GM21423 (cell line): ENCODE data around the gene SYNE1.
"Not testable (repeated sequence)": the region's sequence is repeated elsewhere in the genome, so short reads cannot be mapped to it uniquely, and the experiment has no call there.

ENCODE experiments used
- ATAC-seq: cut with Tn5 transposase; IDR thresholded peaks from one replicate; pipeline ENCODE4 v1.9.1; 2021; ENCODE audit warnings: mild to moderate bottlenecking, moderate library complexity; ENCODE audit not compliant: unreplicated experiment

Gene SYNE1

DNA sequence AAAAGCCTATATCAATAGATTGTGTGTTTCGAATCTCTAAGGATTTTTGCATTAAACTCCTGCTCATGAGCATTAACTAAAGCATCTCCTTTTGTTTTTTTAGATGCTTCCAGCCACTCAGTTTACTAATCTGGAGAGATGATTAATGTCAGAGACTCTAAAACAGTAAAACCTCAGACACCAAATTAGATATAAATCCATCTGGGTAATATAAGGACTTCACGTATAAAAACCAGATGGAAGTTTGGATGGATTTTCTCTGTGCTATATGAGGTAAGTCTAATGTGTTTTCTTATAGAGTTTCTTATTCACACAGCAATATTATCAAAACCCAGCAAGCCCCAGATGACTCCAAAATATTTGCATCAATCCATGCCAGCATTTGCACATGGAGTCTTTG, 137.2 kb downstream of the SYNE1 start:
- ATAC-seq, result no peak

DNA sequence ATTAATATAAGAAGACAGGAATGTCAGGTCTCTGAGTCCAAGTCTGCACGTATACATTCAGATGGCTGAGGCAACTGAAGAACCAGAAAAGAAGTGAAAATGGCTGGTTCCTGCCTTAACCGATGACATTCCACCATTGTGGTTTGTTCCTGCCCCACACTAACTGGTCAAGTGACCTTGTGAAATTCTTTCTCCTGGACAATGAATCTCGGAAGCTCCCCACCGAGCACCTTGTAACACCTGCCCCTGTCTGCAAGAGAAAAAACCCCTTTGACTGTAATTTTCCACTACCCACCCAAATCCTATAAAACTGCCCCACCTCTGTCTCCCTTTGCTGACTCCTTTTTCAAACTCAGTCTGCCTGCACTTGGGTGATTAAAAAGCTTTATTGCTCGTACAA, 140.4 kb downstream of the SYNE1 start:
- ATAC-seq, result no peak

DNA sequence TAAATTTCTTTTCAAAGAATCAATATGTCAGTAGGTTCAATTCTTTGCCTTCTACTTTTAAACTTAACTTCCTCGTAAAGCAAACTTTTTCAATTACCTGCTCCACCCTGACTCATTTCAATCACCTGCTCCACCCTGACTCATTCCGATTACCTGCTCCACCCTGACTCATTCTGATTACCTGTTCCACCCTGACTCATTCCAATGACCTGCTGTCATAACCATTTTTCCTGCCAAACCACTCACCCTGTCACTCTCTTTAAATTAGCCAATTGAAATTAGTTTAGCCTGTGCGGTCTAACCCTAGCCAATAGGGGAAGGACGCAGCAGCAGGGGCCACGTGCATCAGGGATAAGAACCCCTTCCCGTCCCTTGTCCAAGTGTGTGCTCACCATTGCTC, 141.7 kb downstream of the SYNE1 start:
- not testable (repeated sequence) for ATAC-seq

- not testable (repeated sequence) for ATAC-seq
Measured at GRCh38 chr6:152492281-152492680, 144.9 kb downstream of the SYNE1 start.

GRCh38 chr6:152491501-152491900, 145.7 kb downstream of the SYNE1 start:
- not testable (repeated sequence) for ATAC-seq

DNA sequence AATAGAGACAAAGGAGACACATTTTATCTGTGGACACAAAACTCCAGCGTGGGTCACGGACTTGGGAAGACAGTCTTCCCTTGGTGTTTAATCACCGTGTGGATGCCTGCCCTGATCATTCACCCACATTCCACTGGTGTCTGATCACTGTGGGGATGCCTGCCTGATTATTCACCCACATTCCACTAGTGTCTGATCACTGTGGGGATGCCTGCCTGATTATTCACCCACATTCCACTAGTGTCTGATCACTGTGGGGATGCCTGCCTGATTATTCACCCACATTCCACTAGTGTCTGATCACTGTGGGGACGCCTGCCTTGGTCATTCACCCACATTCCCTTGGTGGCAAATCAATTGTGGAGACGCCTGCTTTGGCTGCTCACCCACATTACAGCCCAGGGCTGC, 146.2 kb downstream of the SYNE1 start:
- ATAC-seq, result not testable (repeated sequence)

- no peak for ATAC-seq
Measured at GRCh38 chr6:152484806-152485205, 152.4 kb downstream of the SYNE1 start.

DNA sequence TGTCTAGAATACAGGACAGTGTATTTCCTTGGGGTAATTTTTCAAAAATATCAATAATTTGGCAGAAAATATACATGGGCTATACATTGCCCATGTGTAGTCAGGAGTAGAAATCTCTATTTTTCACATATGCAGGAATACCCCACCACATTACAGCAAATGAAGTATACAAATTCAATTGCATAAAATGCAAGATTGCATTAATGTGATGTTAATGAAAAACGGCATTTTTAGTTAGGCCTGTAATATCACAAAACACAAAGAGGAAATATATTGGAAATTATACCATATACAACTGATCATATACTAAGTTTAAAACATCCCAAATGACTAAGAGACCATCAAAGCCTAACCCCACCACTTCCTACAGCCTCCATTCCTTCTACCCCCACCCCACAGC, 154.9 kb downstream of the SYNE1 start:
- no peak for ATAC-seq

DNA sequence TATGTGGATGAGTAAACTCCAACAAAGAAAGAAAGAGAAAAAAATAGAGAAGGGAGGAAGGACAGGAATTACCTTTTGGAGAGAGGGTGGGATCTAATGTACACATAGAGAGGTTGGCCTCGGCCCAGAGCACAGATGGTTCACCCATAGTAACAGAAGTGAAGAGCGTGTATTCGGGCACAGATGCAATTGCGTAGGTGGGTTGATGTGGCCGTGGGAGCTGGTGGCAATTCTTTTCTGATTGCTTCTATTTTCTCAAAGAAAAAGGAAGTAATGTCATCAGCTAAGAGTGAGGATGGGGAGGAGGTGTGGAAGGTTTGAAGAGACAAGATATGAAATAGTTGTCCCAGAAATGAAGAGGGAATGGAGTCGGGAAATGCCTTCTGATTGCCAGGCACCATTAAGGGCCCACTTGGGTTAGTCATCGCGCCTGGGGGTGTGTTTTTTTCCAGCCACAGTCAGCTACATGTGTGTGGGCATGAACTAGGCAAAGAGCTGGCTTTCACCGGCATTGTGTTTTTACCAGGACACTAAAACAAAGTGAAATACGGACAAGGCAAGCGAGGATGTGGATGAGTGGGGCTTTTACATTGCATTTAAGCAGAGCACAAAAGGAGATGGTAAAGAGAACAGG, 158.7 kb downstream of the SYNE1 start:
- ATAC-seq, result no peak

DNA sequence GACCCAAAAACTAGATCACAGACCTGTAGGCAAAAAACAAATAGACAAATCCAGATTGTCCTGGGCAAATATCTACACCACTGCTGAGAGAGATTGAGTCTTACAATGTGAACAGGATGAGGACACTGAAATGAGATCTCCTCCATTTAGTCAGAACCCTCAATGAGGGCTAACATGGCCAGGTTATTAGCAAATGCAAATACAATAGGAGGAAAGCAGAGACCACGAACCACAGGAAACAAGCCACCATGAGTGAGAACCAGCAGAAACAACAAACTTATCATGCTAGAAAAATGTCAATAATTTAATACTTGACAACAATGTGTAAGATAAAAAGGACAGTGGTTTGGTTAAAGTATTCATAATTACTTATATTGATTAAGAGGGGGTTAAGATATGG, 162.8 kb downstream of the SYNE1 start:
- ATAC-seq, result no peak

- no peak for ATAC-seq
Measured at GRCh38 chr6:152472325-152472724, 164.8 kb downstream of the SYNE1 start.

DNA sequence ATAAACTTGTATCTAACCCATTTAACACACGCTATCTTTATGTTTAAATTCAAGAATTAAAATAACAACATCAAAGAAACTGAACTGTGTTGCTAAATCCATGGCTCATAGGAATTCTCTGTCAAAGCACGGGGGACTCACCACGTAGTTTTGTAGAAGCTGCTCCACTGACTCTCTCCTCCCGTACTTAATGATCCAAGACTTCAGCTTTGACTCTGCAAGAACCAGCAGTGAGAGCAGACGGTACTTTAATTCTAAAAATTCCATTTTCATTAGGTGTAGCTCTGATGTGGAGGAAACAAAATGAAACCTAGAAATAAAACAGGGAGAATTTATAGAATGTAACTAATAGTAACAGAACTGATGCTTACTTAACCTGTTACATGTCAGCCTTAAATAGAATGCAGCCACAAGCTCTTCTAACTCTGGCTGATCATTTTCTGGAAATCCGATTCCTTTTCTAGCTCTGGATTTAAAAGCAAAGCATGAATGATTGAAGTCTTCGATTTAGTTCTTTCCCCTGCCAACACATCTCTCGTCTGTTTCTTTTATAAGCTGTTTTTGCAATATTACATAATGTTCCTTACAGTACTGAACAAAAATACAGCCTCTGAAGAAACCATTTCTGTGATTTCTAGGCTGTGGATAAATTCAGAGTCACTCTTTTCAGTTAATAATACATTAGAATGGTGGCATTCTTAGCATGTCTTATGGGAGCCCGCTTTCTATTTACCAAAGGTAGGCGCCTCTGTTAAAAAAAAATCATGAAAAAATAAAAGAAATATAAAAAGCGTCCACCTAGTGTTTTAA, 165.5 kb downstream of the SYNE1 start:
- ATAC-seq, result no peak

DNA sequence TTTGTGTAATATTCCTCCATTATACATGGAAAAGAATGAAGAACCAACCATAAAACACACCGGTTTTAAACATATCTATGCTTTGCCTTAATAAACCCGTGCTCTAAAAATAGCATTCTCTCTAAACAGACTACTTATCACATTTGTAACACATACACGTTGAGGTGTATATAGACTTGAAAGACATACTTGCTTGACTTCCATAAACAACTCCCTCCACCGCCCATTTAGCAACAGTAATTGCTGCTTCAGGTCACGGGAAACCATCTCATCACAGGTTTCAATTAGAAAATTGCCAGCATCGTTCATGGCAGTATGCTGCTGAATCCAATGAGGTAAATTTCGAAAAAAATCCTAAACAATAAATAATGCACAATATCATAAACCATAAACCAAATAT, 174.0 kb downstream of the SYNE1 start:
- ATAC-seq, result no peak

DNA sequence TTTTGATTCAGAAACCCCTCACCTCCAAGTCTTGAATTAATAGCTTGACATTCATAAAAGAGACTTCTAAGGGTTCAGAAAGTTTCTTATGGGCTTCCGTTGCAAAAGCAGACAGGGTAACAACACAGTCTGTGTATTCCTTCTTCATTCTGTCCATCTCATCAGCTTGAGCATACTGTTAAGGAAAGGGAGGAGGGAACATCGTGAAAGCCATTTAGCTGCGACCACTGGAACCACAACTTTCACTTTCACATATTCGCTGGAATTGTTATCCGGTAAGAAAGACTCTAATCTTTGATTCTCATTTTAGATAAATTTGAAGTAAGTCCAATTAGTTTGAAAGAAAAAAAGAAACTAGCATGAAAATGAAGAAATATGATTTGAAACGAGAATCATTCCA, 174.4 kb downstream of the SYNE1 start:
- no peak for ATAC-seq

DNA sequence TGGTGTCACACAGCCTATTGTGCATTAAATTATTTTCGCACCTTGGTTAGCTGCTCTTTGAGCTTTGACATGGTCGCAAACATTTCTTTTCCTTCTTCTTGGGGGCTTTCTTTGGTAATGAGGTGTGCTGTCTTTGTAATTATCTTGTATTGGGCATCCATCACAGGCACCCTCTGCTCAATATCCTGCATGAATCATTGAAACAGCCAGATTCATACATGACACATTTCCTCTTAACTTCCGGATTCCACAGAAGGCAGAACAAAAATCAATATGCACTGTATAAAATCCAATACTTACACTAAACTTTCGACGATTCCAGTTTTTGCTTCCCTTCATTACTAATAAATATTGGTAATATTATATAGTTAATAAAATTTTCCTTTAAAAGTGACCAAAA, 175.6 kb downstream of the SYNE1 start:
- ATAC-seq, result no peak

DNA sequence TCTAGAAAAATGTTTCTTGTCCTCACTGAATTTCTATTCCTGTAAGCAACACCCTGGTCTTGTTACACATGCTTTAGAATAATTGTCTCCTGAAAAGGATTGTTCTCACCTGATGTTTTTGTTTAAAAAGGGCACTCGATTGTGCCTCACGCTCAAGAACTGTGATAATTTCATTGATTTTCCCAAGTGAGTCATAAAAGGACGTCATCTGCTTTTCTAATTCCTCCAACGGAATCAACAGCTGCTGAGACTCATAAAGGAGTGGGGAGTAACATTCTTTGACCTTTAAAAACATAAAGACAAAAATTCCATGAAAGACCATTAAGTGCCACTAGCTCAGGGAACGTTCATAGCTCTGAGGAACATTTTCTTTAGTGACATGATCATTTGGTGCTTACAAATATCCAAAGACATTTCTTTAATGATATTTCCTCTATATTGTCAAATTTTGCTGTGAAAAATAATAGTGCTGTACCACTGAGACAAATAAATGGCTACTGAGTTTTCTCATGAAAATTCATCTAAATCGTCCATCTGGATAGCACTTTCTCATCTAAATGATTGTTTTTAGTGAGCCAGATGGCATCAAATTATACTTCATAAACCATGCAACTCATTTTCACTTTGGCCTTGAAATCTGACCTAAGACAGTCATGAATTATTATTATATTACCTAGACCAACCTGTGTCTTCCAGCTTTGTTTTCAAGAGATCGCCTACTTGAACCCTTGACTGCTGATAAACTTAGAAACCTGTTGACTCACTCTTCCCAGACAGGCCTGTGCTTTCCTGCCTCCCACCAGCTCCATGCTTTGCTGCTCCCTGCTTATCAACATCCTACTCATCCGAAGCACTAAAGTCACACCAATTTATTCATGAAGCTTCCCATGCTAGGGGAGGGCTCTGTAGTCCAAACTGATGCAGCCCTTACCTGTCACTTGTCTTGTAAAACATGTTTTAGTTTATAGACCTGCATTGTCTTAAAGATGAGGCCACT, 178.2 kb downstream of the SYNE1 start:
- ATAC-seq, result no peak

DNA sequence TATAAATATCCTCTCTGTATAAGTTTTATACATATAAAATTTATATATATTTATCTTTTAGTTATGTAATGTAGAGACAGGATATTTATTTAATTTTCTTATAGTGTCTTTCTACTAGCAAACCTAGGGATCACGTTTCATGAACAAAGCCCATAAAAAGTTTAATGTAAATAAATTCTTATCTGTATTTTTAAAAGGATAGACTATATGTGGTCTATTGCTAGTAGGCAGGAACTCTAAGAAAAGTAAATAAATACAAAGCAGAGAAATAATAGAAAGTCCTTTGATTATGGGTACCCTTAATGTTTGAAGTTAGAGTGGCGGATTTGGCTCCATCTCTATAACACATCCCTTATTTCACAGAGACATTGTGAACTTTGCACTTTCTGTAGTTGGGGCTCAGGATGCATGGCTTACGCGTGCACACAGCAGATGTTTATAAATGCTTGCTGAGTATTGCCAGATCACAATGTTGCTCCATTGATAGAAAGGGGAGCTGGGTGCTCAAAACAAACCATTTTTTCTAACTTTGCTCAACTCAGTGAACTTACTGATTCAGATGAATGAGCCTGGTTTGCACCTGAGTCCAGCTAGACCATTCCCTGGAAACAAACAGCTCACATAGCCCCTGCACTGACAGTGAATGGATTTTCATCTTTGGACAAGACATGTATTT, 179.1 kb downstream of the SYNE1 start:
- ATAC-seq, result no peak

DNA sequence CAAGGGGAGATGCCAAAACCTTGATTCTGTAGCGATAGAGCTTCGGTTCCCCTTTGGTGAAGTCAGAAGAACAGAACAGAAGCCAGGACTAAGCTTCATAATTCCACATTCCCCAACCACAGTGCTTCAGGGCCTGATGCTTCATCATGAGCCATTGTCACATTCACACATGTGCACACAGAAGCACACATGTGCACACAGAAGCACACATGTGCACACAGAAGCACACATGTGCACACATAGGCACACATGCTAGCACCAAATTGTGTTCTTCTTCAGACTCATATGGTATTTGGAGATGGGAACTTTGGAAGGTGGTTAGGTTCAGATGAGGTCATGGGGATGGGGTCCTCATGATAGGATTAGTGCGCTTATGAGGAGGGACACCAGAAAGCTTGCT, 183.2 kb downstream of the SYNE1 start:
- no peak for ATAC-seq

DNA sequence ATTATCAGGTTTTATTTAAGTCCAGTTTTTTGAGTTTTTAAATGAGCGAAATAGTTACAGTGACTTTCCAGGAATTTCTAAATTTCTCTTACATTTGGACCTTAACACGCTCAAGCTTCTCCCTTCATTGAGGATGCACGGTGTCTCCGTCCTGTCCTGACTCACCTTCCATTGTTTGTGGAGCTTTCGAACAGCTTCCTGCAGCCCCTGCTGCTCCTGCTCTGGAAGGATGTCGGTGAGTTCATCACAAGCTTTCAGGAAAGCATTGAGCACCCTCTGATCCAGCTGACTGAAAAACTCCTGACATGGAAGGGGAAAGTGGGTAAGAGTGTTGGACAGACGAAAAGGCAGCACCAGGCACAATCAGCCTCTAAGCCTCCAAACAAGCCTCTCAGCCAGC, 183.7 kb downstream of the SYNE1 start:
- ATAC-seq, result no peak

DNA sequence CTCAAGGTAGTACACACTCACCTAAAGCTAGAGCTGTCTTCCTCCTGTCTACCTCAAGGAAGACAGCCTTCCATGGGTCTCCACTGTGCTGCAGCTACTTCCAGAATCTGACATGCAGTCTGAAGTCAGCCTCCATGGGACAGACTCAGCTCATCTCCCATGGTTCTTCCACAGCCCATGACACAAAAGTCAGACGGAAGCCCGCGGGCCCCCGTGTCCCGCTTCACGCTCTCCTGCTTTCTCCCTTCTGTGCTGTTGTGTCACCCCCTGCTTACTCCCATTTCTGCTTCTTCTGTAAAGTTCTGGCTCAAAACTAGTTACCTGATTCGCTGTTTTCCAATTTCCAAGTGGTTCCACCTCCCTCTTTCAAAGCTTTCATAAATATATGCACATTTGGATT, 184.5 kb downstream of the SYNE1 start:
- ATAC-seq, result no peak

- no peak for ATAC-seq
Measured at GRCh38 chr6:152450519-152450918, 186.6 kb downstream of the SYNE1 start.
